Measurements from ENCODE around the gene PEX13.
"Not testable (repeated sequence)": the region's sequence is repeated elsewhere in the genome, so short reads cannot be mapped to it uniquely, and the experiment has no call there.

The PEX13 gene

GRCh38 chr2:61011678-61012077 lies 5.8 kb upstream of the PEX13 start:
- H3K9ac ChIP-seq (ENCODE audit: low read depth, low read length) = no peak overlapping the region
- H3K36me3 ChIP-seq (ENCODE audit: control insufficient read depth, insufficient read depth, low read length) = no peaks in the 10 kb centered on the region
- no peaks in the 10 kb centered on the region for H3K9me3 ChIP-seq (ENCODE audit: control insufficient read depth, insufficient read depth, low read length)
- no peak overlapping the region for H3K27ac ChIP-seq (ENCODE audit: low read depth, low read length)
- no peaks in the 10 kb centered on the region for H3K27me3 ChIP-seq (ENCODE audit: control insufficient read depth, insufficient read depth, low read length)
- H3K4me1 ChIP-seq (ENCODE audit: control insufficient read depth, insufficient read depth, low read length) = peaks cover 5% of the 10 kb centered on the region
- no peak overlapping the region for H3K4me3 ChIP-seq (ENCODE audit: low read depth, low read length)

DNA sequence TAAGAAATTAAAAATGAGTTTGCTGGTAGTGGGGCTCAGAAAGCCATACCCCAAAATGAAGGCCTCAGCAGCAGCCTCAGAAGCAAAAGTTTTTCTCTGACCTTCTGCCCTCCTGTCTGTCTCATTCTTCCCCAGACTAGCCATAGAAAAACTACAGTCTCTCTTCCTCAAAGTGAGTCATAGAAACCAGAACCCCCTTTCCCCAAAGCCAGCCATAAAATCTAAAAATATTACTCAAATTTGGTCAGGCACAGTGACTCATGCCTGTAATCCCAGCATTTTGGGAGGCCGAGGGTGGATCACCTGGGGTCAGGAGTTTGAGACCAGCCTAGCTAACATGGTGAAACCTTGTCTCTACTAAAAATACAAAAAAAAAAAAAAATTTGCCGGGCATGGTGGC lies 5.2 kb upstream of the PEX13 start:
- H3K4me1 ChIP-seq (ENCODE audit: control insufficient read depth, insufficient read depth, low read length); H3K9ac ChIP-seq (ENCODE audit: low read depth, low read length); H3K4me3 ChIP-seq (ENCODE audit: low read depth, low read length); H3K27me3 ChIP-seq (ENCODE audit: control insufficient read depth, insufficient read depth, low read length); H3K27ac ChIP-seq (ENCODE audit: low read depth, low read length); H3K9me3 ChIP-seq (ENCODE audit: control insufficient read depth, insufficient read depth, low read length); H3K36me3 ChIP-seq (ENCODE audit: control insufficient read depth, insufficient read depth, low read length): not testable (repeated sequence)

GRCh38 chr2:61013382-61013781 lies 4.1 kb upstream of the PEX13 start:
- no peak overlapping the region for H3K9ac ChIP-seq (ENCODE audit: low read depth, low read length)
- H3K27ac ChIP-seq (ENCODE audit: low read depth, low read length) = no peak overlapping the region
- no peaks in the 10 kb centered on the region for H3K27me3 ChIP-seq (ENCODE audit: control insufficient read depth, insufficient read depth, low read length)
- no peak overlapping the region for H3K4me3 ChIP-seq (ENCODE audit: low read depth, low read length)
- H3K36me3 ChIP-seq (ENCODE audit: control insufficient read depth, insufficient read depth, low read length) = no peaks in the 10 kb centered on the region
- no peaks in the 10 kb centered on the region for H3K9me3 ChIP-seq (ENCODE audit: control insufficient read depth, insufficient read depth, low read length)
- peaks cover 5% of the 10 kb centered on the region for H3K4me1 ChIP-seq (ENCODE audit: control insufficient read depth, insufficient read depth, low read length)

DNA sequence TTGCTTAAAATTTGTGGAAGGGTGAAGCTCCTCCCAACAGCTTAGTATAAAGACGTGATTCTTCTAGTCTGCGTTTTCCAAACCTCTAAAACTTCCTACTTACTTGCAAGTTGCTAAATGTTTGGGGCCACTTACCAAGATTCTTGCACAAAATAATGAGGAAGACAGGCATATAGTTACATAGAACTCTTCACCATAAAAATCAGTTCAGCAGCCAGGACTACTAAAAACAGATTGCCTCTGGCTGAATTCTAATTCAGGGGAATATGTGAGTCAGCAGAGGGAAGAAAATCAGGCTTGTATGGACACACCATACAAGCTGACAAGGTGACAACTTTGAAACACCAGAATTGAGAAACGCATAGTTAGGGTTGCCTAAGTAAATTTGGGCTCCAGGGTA lies 2.8 kb upstream of the PEX13 start:
- Histone ChIP-seq H3K27me3 (ENCODE audit: control insufficient read depth, insufficient read depth, low read length) (no peaks in the 10 kb centered on the region), H3K4me1 (ENCODE audit: control insufficient read depth, insufficient read depth, low read length) (peaks cover 13% of the 10 kb centered on the region), H3K9me3 (ENCODE audit: control insufficient read depth, insufficient read depth, low read length) (no peaks in the 10 kb centered on the region), H3K27ac (ENCODE audit: low read depth, low read length) (no peak overlapping the region), H3K9ac (ENCODE audit: low read depth, low read length) (no peak overlapping the region), H3K4me3 (ENCODE audit: low read depth, low read length) (no peak overlapping the region), H3K36me3 (ENCODE audit: control insufficient read depth, insufficient read depth, low read length) (no peaks in the 10 kb centered on the region)

DNA sequence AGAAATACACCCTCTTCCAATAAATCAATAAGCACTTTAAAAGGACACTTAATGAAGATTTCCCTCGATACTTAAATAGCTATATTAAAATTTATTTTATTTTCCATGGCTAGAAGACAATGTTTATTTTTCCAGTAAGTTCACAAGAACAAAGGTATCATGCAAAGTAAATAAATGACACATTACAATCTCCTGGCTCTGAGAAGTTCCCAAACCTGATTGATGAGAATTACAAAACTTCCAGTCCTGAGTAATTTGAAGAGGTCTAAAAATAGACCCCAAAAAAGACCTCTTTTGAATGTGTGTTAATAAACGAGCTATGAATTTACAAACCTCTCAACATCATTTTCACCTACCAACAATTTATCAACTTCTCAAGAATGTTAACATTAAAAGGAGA lies 1.5 kb upstream of the PEX13 start:
- Histone ChIP-seq H3K4me3 (ENCODE audit: low read depth, low read length) (peak overlapping the region; percentile 94), H3K9ac (ENCODE audit: low read depth, low read length) (no peak overlapping the region)

GRCh38 chr2:61016392-61017002 lies 1.0 kb upstream of the PEX13 start:
- H3K27me3 ChIP-seq (ENCODE audit: control insufficient read depth, insufficient read depth, low read length) = no peaks in the 10 kb centered on the region
- no peaks in the 10 kb centered on the region for H3K9me3 ChIP-seq (ENCODE audit: control insufficient read depth, insufficient read depth, low read length)
- peak overlapping the region; percentile 95 for H3K9ac ChIP-seq (ENCODE audit: low read depth, low read length)
- peak overlapping the region; percentile 97 for H3K27ac ChIP-seq (ENCODE audit: low read depth, low read length)
- no peaks in the 10 kb centered on the region for H3K36me3 ChIP-seq (ENCODE audit: control insufficient read depth, insufficient read depth, low read length)
- H3K4me3 ChIP-seq (ENCODE audit: low read depth, low read length) = peak overlapping the region; percentile 94
- peaks cover 13% of the 10 kb centered on the region for H3K4me1 ChIP-seq (ENCODE audit: control insufficient read depth, insufficient read depth, low read length)

More for the DNA sequence above, 1.5 kb upstream of the PEX13 start:
- H3K27ac ChIP-seq (ENCODE audit: low read depth, low read length) = no peak overlapping the region
- H3K4me1 ChIP-seq (ENCODE audit: control insufficient read depth, insufficient read depth, low read length) = peaks cover 13% of the 10 kb centered on the region
- H3K9me3 ChIP-seq (ENCODE audit: control insufficient read depth, insufficient read depth, low read length) = no peaks in the 10 kb centered on the region
- no peaks in the 10 kb centered on the region for H3K27me3 ChIP-seq (ENCODE audit: control insufficient read depth, insufficient read depth, low read length)
- no peaks in the 10 kb centered on the region for H3K36me3 ChIP-seq (ENCODE audit: control insufficient read depth, insufficient read depth, low read length)

GRCh38 chr2:61017003-61017555 lies 441 bp upstream of the PEX13 start:
- peak overlapping the region; percentile 97 for H3K27ac ChIP-seq (ENCODE audit: low read depth, low read length)
- H3K9me3 ChIP-seq (ENCODE audit: control insufficient read depth, insufficient read depth, low read length) = no peaks in the 10 kb centered on the region
- H3K4me3 ChIP-seq (ENCODE audit: low read depth, low read length) = peak overlapping the region; percentile 94
- peak overlapping the region; percentile 95 for H3K9ac ChIP-seq (ENCODE audit: low read depth, low read length)
- H3K4me1 ChIP-seq (ENCODE audit: control insufficient read depth, insufficient read depth, low read length) = peaks cover 13% of the 10 kb centered on the region
- H3K27me3 ChIP-seq (ENCODE audit: control insufficient read depth, insufficient read depth, low read length) = no peaks in the 10 kb centered on the region
- H3K36me3 ChIP-seq (ENCODE audit: control insufficient read depth, insufficient read depth, low read length) = no peaks in the 10 kb centered on the region

- H3K36me3 ChIP-seq (ENCODE audit: control insufficient read depth, insufficient read depth, low read length) = no peaks in the 10 kb centered on the region; the same call in 1 of the 2 replicates
- H3K27ac ChIP-seq (ENCODE audit: low read depth, low read length) = peak overlapping the region; percentile 97
- peaks cover 13% of the 10 kb centered on the region for H3K4me1 ChIP-seq (ENCODE audit: control insufficient read depth, insufficient read depth, low read length)
- H3K9me3 ChIP-seq (ENCODE audit: control insufficient read depth, insufficient read depth, low read length) = no peaks in the 10 kb centered on the region
- H3K4me3 ChIP-seq (ENCODE audit: low read depth, low read length) = peak overlapping the region; percentile 94
- peak overlapping the region; percentile 95 for H3K9ac ChIP-seq (ENCODE audit: low read depth, low read length)
- H3K27me3 ChIP-seq (ENCODE audit: control insufficient read depth, insufficient read depth, low read length) = no peaks in the 10 kb centered on the region
Observed at GRCh38 chr2:61018318-61018755, 817 bp downstream of the PEX13 start.

- no peaks in the 10 kb centered on the region for H3K27me3 ChIP-seq (ENCODE audit: control insufficient read depth, insufficient read depth, low read length)
- H3K4me3 ChIP-seq (ENCODE audit: low read depth, low read length) = peak overlapping the region; percentile 94
- H3K27ac ChIP-seq (ENCODE audit: low read depth, low read length) = peak overlapping the region; percentile 97
- H3K9ac ChIP-seq (ENCODE audit: low read depth, low read length) = peak overlapping the region; percentile 95; the same call in 1 of the 2 replicates
- no peaks in the 10 kb centered on the region for H3K9me3 ChIP-seq (ENCODE audit: control insufficient read depth, insufficient read depth, low read length)
- H3K4me1 ChIP-seq (ENCODE audit: control insufficient read depth, insufficient read depth, low read length) = peaks cover 13% of the 10 kb centered on the region
- no peaks in the 10 kb centered on the region; the same call in 1 of the 2 replicates for H3K36me3 ChIP-seq (ENCODE audit: control insufficient read depth, insufficient read depth, low read length)
Observed at GRCh38 chr2:61018798-61019197, 1.3 kb downstream of the PEX13 start.

- H3K27me3 ChIP-seq (ENCODE audit: control insufficient read depth, insufficient read depth, low read length) = no peaks in the 10 kb centered on the region
- no peak overlapping the region for H3K9ac ChIP-seq (ENCODE audit: low read depth, low read length)
- no peak overlapping the region for H3K4me3 ChIP-seq (ENCODE audit: low read depth, low read length)
- H3K36me3 ChIP-seq (ENCODE audit: control insufficient read depth, insufficient read depth, low read length) = no peaks in the 10 kb centered on the region; the same call in 1 of the 2 replicates
- H3K4me1 ChIP-seq (ENCODE audit: control insufficient read depth, insufficient read depth, low read length) = peaks cover 8% of the 10 kb centered on the region
- H3K27ac ChIP-seq (ENCODE audit: low read depth, low read length) = no peak overlapping the region
- H3K9me3 ChIP-seq (ENCODE audit: control insufficient read depth, insufficient read depth, low read length) = no peaks in the 10 kb centered on the region
Observed at GRCh38 chr2:61021228-61021660, 3.7 kb downstream of the PEX13 start.

DNA sequence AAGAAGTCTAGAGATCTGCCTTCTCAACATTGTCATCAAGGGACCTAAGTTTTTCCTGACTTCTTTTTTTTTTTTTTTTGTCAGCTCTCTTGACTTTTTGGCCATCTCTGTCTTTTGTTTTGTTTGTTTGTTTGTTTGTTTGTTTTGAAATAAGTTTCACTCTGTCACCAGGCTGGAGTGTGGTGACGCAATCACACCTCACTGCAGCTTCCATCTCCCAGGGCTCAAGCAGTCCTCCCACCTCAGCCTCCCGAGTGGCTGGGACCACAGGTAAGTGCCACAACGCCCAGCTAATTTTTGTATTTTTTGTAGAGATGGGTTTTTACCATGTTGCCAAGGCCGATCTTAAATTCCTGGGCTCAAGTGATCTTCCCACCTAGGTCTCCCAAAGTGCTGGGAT lies 6.2 kb downstream of the PEX13 start:
- no peaks in the 10 kb centered on the region for H3K27me3 ChIP-seq (ENCODE audit: control insufficient read depth, insufficient read depth, low read length)
- H3K4me3 ChIP-seq (ENCODE audit: low read depth, low read length) = no peak overlapping the region
- no peaks in the 10 kb centered on the region for H3K9me3 ChIP-seq (ENCODE audit: control insufficient read depth, insufficient read depth, low read length)
- no peak overlapping the region for H3K27ac ChIP-seq (ENCODE audit: low read depth, low read length)
- H3K9ac ChIP-seq (ENCODE audit: low read depth, low read length) = no peak overlapping the region
- H3K36me3 ChIP-seq (ENCODE audit: control insufficient read depth, insufficient read depth, low read length) = no peaks in the 10 kb centered on the region; the same call in 1 of the 2 replicates
- H3K4me1 ChIP-seq (ENCODE audit: control insufficient read depth, insufficient read depth, low read length) = peaks cover 7% of the 10 kb centered on the region

All from HUES48 (cell line).